Cortex of kidney (tissue), 1 donor: Measurements from ENCODE around the gene TACR1.
"Not testable (repeated sequence)": the region's sequence is repeated elsewhere in the genome, so short reads cannot be mapped to it uniquely, and the experiment has no call there.

Experiments used
- DNase-seq: peaks from one replicate; lab custom pipeline; 2025; lab: John Stamatoyannopoulos, UW

The TACR1 gene

DNA sequence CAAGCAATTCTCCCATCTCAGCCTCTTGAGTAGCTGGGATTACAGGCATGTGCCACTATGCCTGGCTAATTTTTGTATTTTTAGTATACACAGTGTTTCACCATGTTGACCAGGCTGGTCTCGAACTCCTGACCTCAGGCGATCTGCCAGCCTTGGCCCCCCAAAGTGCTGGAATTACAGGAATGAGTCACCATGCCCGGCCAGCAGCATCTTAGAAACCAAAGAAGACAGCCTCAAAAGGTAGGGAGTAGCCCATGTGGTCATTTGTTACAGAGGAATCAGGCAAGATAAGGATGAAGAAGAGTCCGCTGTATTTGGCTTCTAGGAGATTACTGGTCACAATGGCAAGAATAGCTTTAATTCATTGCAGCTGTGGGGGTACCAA, 53.1 kb downstream of the TACR1 start:
- DNase-seq, result not testable (repeated sequence)

DNA sequence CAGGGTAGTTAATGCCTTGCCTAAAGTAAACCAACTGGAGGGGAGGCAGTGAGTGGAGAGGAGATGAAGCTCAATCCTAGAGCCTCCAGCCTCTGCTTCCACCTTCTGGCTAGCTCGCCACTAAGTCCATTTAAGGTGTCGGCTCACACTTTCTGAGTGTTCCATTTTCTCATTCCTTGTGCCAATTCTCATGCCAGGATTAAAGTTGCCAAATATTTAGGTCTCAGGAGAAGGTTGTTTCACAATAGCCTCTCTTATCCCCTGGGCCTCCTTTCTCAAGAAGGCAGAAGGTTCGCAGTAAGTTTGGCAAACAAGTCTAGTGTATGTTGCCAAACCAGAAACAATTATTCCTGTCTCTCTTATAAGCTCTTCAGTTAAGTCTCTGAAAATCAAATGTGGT, 57.2 kb downstream of the TACR1 start:
- DNase-seq, result no peak

GRCh38 chr2:75140288-75140687, 59.0 kb downstream of the TACR1 start:
- no peak for DNase-seq

- no peak for DNase-seq
Observed at GRCh38 chr2:75139171-75139570, 60.1 kb downstream of the TACR1 start.

DNA sequence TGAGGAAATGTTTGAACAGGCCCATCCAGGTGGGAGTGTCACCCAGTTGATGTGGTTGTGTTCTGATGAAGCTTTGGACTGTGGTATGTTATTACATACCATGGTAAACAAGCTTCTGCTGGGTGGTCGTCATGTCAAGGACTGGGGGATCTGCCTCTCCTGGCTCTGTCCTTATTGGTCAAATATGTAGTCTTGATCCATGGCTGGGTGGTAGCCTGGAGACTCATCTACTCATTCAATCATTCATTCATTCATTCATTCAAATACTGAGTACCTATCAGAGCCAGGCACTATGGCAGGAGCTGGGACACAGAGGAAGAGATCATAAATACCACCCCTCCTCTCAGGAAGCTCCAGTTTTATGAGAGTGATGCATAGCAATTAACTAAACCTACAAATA, 60.8 kb downstream of the TACR1 start:
- DNase-seq, result no peak

DNA sequence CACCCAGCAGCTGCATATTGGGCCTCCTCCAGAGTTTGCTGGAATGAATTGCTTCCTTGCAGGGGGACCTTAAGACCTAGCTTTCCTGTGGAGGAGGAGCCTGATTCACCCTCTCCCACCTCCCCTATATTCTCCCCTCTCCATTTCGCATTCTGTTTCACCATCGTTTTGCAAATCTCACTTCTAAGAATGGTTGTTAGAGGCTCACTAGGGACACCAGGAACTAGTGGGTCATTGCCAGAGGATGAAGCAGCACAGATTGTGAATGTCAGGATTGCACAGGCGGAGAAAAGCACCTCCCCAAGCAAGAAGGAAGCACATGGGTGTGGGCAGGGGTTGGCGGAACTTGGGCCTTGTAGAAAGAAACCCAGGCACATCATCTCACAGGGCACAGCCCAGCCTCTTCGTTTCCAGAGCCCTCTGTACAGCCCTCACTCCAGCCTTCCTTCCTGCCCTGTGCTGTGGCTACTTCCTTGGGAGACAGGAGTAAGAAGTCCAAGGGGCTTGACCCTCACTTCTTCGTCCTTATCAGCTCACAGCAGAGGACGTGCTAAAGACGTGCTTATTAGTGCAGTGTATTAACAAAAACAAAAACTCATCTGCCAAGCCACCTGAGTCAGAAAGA, 63.4 kb downstream of the TACR1 start:
- no peak for DNase-seq

GRCh38 chr2:75134860-75135259, 64.5 kb downstream of the TACR1 start:
- DNase-seq, result no peak

DNA sequence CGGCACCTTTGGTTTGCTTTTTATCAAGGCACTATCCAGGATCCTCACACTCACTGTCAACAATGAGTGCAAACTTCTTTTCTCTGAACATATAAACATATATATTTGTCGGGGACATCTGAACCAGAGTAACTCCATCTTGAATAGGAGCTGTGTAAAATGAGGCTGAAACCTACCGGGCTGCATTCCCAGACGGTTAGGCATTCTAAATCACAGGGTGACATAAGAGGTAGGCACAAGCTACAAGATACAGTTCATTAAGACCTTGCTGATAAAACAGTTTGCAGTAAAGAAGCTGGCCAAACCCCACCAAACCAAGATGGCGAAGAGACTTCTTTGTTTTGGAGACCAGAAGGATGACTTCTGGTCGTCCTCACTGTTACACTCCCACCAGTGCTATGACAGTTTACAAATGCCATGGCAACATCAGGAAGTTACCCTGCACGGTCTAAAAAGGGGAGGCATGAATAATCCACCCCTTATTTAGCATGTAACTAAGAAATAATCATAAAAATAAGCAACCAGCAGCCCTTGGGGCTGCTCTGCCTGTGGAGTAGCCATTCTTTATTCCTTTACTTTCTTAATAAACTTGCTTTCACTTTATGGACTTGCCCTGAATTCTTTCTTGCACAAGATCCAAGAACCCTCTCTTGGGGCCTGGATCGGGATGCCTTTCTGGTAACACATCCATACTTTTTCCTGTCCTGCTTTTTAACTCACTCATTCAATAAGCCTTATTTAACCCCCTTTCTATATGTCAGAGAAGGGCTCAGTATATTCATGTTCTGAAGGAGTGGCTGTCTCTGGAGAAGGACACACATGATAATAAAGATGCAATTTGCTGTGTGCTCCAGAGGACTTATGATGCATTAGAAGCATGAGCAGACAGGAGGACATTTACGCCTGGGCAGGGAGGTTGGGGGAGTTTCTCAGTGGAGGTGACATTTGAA, 65.4 kb downstream of the TACR1 start:
- no peak for DNase-seq

DNA sequence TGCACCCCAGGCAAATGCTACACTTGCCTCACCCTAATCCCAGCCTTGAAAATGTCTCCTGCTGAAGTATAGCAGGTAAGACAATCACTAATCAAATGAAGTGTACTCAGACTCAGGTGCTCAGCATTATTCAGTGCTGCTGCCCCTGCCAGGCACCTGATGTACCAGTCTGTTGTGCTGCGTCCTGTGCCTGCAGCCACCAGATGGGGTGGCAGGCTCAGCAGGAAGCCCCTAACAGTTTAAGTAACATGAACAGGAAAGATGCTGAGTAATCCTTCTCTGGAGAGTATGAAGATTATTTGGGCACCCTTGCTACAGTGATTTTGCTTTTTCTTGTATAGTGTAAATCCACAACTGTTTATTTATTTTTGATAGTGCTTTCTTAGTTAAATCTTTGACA, 69.1 kb downstream of the TACR1 start:
- DNase-seq, result no peak

- no peak for DNase-seq
Observed at GRCh38 chr2:75123876-75124275, 75.4 kb downstream of the TACR1 start.

GRCh38 chr2:75113231-75113869, 86.0 kb downstream of the TACR1 start:
- DNase-seq, result no peak

GRCh38 chr2:75108937-75109482, 90.3 kb downstream of the TACR1 start:
- no peak for DNase-seq

GRCh38 chr2:75102011-75102410, 97.3 kb downstream of the TACR1 start:
- DNase-seq, result no peak

- no peak for DNase-seq
Observed at GRCh38 chr2:75100801-75101151, 98.5 kb downstream of the TACR1 start.

DNA sequence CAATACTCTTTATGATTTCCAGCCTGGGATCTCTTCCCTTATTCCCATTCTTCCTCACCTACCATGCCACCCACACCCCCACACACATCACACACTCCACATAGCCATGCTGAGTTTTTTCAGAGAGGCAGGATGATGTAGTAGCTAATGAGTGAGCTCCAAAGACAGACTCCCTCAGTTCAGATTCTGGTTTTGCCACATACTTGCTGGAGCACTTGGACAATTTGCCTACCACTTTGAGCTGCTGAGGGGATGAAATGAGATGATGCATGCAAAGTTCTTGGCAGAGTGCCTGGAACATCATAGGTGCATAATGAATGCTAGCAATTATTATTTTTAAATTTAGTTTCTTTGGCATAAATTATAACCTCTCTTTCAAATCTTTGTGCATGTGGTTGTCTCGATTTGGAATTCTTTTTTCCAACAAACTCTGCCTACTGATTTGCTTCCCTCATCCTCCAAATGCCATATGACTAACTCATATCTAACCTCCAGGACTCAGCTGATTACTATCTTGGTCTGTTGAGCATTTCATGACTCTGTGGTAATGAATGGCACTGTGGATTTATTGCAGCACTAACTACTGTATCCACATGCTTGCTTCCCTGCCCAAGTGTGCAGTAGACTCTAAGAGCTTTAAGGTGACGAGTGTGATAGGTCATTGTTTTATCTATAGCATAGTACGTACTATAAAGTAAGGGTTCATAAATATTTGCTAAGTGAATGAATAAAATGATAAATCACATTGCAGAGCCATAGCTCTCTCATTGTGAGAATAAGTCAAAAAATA, 99.1 kb downstream of the TACR1 start:
- DNase-seq, result no peak

GRCh38 chr2:75099521-75099922, 99.8 kb downstream of the TACR1 start:
- no peak for DNase-seq

GRCh38 chr2:75098856-75099255, 100.5 kb downstream of the TACR1 start:
- DNase-seq, result no peak

GRCh38 chr2:75097831-75098230, 101.5 kb downstream of the TACR1 start:
- DNase-seq, result no peak

DNA sequence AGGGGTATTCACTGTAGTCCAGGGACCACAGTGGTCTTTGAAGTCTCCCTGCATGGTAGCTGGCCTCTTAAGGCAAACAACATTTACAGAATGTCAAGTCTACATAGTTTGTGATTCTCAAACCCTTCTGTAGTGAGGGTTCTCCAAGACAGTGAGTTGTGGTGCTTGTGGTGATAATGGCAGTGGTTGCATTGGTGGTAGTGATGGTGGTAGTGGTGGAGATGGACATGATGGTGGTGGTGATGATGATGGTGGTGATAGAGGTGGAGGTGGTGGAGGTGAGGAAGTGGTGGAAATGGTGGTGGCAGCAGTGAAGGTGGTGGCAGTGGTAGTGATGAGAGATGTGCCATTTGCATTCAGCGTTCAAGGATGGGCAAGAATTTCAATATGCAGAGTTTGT, 104.9 kb downstream of the TACR1 start:
- no peak for DNase-seq

GRCh38 chr2:75090770-75091515, 108.4 kb downstream of the TACR1 start:
- DNase-seq, result no peak

DNA sequence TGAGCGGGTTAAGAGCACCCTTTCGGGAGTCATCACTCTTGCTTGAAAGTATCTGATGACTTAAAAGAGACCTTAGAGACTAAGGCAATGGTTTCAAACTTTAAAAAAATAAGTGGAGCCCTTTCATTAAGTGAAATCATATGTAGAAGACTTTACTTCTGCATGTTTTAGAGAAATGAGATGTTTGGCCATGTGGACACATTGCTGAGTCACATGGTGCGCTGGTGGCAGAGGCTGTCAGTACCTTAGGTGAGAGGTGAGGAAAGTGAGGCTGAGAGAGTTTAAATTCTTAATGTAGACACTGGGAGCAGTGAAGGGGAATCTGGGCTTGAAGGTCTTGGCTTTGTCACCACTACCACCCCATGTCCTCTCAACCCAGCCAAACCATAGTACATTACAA, 109.8 kb downstream of the TACR1 start:
- no peak for DNase-seq
